AG04450 (cell line): Measurements from ENCODE around the gene KCNMB2. TPM values are rescaled to one million over a fixed set of nuclear protein-coding genes. Genes with fewer than 3 reads are reported as not detected.

Source experiments
- CTCF ChIA-PET: fragments of 300-600, 350-600 bp; formaldehyde crosslinking; extraction: SDS; loops from one replicate; lab custom pipeline; 2022; ENCODE audit warnings: antibody characterized with exemption, inconsistent platforms; lab: Charles Lee
- POLR2A ChIA-PET: fragments of 350-600 bp; formaldehyde crosslinking; extraction: SDS; loops from one replicate; lab custom pipeline; 2021; ENCODE audit warnings: antibody characterized with exemption, inconsistent platforms; lab: Yijun Ruan, JAX
- DNase-seq: peaks from one replicate; pipeline ENCODE4 v3.0.0-alpha.2; 2011; ENCODE audit warnings: low read depth, low spot score
- H3K27ac ChIP-seq: one replicate; pipeline ENCODE4 v1.5.1; 2012; ENCODE audit warnings: low read depth, low read length, control low read depth
- H3K27me3 ChIP-seq: one replicate; pipeline ENCODE4 v1.6.0; 2012; ENCODE audit warnings: low read length; ENCODE audit not compliant: control insufficient read depth, insufficient read depth
- H3K4me3 ChIP-seq: 2 replicates; pipeline ENCODE4 v1.5.1; 2011; ENCODE audit warnings: mild to moderate bottlenecking, low read depth, low read length, control low read depth
- H3K9me3 ChIP-seq: 2 replicates; pipeline ENCODE4 v1.5.1; 2012; ENCODE audit warnings: low read length; ENCODE audit not compliant: control insufficient read depth, insufficient read depth
- polyA plus RNA-seq: library from polyadenylated mRNA; depleted of rRNA; stranded (reverse); fragments of >200 nt; gene quantifications from 2 replicates; pipeline ENCODE4 v1.2.3, GENCODE V29; 2011
- TF ChIP-seq, protein P1 (sequence below): IDR thresholded peaks from 2 replicates; pipeline ENCODE4 v1.5.1; 2011; ENCODE audit warnings: low read depth, low read length, control low read depth, inconsistent platforms

The KCNMB2 gene
- polyA plus RNA-seq, 1 experiment: not detected

DNA sequence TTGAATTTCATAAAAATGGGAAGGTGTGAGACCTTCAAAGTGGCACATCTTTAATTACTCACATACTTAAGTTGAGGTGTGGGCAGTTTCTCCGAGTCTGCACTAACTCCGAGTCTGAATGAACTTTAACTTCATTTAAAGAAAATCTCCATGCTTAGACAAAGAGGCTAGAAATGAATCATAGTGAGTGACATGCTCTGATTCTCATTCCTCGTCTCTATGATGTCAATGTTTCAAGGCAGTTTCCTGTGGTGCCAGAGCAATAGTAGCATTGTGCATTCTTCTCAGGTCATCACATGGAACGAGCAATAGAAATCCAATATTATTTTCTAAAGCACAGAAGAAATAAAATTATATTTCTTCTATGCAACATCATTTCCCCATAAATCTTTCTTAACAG is 224.8 kb downstream of the KCNMB2 start:
- Histone ChIP-seq H3K9me3 (no peaks in the 10 kb centered on the region), H3K27ac (no peak overlapping the region), H3K27me3 (no peaks in the 10 kb centered on the region), H3K4me3 (no peak overlapping the region)
- CTCF ChIA-PET: no interaction called here
- TF ChIP-seq, protein P1, sequence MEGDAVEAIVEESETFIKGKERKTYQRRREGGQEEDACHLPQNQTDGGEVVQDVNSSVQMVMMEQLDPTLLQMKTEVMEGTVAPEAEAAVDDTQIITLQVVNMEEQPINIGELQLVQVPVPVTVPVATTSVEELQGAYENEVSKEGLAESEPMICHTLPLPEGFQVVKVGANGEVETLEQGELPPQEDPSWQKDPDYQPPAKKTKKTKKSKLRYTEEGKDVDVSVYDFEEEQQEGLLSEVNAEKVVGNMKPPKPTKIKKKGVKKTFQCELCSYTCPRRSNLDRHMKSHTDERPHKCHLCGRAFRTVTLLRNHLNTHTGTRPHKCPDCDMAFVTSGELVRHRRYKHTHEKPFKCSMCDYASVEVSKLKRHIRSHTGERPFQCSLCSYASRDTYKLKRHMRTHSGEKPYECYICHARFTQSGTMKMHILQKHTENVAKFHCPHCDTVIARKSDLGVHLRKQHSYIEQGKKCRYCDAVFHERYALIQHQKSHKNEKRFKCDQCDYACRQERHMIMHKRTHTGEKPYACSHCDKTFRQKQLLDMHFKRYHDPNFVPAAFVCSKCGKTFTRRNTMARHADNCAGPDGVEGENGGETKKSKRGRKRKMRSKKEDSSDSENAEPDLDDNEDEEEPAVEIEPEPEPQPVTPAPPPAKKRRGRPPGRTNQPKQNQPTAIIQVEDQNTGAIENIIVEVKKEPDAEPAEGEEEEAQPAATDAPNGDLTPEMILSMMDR: no peak
- no peak for DNase-seq
- POLR2A ChIA-PET: no interaction called here

DNA sequence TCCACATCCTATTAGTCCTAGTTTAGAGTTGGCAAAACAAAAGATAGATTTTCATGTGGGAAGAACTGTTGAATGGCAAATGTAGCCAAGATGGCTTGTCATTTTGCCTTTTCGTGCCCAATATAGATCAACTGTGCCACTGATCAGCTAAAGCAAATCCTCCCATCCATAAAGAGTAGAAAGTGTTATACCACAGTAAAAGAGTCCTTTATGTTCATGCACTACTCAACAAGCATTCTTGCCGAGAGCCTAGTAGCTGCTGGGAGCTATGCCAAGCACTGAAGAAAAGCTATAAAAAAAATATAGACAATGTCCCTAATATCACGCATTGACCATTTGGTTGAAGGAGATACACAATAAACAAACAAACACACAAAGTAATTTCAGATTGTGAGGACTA is 225.2 kb downstream of the KCNMB2 start:
- Histone ChIP-seq H3K4me3 (no peak overlapping the region), H3K27ac (no peak overlapping the region), H3K9me3 (no peaks in the 10 kb centered on the region), H3K27me3 (no peaks in the 10 kb centered on the region)
- TF ChIP-seq, protein P1: no peak
- CTCF ChIA-PET: no interaction called here
- POLR2A ChIA-PET: no interaction called here
- no peak for DNase-seq

DNA sequence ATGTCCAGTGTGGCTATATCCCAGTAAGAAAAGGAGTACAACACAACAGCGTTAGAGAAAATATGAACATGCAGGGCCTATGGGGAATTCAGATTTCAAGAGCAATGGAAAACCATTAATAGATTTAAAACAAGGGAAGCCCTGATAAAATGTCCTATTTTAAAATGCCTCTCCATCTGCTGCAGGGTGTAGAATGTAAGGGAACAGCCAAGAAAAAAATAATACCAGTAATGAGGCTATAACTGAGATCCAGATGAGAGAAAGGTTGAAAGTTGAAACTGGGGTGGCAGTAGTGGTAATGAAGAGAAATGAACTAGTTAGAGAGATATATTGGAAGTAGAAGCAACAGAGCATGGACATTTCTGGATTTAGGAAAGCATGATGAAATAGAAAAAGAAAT is 226.1 kb downstream of the KCNMB2 start:
- DNase-seq: no peak
- TF ChIP-seq, protein P1: no peak
- ChIA-PET CTCF (no interaction called here), POLR2A (no interaction called here)
- Histone ChIP-seq H3K4me3 (no peak overlapping the region), H3K27me3 (no peaks in the 10 kb centered on the region), H3K9me3 (no peaks in the 10 kb centered on the region), H3K27ac (no peak overlapping the region)

DNA sequence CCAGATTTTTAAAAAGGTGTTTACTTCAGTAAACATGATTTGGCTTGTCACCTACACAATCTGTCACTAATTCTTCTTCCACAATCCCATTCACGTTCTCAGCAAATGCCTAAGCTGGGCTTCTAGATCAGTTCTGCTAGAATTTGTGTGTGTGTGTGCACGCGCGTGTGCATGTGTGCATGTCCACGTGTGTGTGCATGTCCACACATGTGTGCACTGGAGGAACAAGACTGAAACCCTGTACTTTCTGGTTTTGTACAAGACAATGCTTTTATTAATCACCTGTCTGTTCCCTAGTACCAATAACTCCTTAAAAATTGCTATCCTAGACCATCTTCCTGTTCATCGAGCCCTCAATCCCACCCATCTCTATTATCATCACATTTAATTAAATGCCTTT is 229.2 kb downstream of the KCNMB2 start:
- CTCF ChIA-PET: no interaction called here
- no peaks in the 10 kb centered on the region for H3K27me3 ChIP-seq
- POLR2A ChIA-PET: no interaction called here
- H3K4me3 ChIP-seq: no peak overlapping the region
- no peak for DNase-seq
- no peaks in the 10 kb centered on the region for H3K9me3 ChIP-seq
- no peak overlapping the region for H3K27ac ChIP-seq
- TF ChIP-seq, protein P1: no peak

DNA sequence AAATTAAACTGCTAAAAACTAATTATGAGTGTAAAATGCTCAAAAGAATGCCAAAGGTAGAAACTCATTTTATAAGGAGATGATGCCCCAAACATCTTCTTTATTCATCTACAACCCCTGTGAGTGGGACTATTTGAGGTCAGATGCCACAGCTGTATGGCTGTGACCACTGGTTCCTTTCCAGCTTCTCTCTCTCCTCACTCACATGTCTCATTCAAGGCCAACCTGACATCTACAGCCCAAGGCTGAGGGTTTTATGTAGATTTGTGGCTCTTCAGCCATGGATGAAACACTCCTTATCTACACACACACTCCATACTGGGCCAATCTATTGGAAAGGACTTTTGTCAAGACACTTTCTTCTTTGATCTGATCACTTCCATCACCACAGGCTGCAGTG is 231.3 kb downstream of the KCNMB2 start:
- TF ChIP-seq, protein P1: no peak
- no peak for DNase-seq
- CTCF ChIA-PET: no interaction called here

More for the DNA sequence above, 231.3 kb downstream of the KCNMB2 start:
- Histone ChIP-seq H3K27me3 (no peaks in the 10 kb centered on the region), H3K9me3 (no peaks in the 10 kb centered on the region), H3K27ac (no peak overlapping the region), H3K4me3 (no peak overlapping the region)
- POLR2A ChIA-PET: no interaction called here
